Midbrain (tissue), 1 donor: ENCODE results near the gene ZNF121.

Experiments
- DNase-seq: peaks from one replicate; lab custom pipeline; 2025; lab: John Stamatoyannopoulos, UW

The ZNF121 gene

GRCh38 chr19:9538183-9539058 lies 45.9 kb downstream of the ZNF121 start, which contains the start of gene ZNF426:
TSS of gene ZNF426 (minus strand) at chr19:9538645. CDS start at chr19:9536232, 2,413 bp downstream.
- DNase-seq, result peak; percentile 84

DNA sequence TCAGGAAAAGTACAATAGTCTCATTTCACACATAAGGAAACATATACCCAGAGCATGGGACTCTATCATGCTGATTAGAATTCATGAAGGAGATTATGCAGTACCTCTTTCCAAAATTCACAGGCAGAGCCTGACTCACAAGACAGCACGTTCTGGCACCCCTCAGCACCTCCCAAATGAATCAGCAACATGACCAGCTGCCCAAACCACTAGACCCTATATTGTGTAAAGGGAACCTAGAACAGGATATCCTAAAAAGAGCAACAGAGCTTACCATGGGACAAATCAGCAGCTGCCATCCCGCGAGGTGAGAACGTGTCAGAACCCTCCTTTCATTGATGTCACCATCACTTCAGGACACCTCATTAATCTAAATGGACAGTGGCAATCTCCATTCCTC lies 48.4 kb downstream of the ZNF121 start:
- DNase-seq, result no peak

- DNase-seq, result no peak
These were observed 52.4 kb downstream of the ZNF121 start for GRCh38 chr19:9531933-9532332.

DNA sequence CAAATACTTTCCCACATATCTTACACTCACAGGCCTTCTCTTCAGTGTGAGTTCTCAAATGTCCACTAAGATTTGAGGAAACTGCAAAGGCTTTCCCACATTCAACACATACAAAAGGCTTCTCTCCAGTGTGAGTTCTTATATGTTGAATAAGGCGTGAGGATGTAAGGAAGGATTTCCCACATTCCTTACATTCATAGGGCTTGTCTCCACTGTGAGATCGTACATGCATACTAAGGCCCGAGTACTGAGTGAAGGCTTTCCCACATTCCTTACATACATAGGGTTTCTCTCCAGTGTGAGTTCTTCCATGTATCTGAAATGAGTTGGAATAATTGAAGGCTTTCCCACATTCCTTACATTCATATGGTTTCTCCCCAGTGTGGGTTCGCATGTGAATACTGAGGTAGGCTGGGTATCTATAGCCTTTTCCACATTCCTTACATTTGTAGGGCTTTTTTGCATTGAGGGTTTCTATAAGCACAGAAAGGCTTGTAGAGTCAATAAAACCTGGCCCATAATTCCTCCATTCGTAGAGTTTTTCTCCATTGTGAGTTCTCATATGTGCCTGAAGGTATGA lies 55.5 kb downstream of the ZNF121 start:
- no peak for DNase-seq

DNA sequence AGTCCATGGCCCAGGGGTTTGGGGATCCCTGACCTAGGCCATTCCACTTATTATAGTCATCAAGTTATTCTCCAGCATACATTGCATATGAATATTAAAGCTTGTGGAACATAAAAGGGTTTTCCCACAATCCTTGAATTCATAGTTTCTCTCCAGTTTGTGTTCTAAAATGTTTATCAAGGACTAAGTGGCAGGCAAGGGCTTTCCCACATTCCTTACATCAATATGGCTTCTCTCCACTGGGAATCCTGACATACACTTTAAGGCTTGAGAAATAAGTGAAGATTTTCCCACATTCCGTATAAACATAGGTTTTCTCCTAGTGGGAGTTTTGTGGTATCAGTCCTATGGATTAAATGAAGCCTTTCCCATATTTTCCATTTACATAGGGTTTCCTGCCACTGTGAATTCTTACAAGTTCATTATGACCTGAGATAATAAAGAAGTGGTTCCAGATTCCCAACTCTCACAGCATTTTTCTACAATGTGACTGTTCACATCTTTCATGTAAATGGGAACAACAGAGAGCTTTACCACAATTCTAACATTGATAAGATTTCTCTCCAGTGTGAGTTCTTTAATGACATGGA lies 60.3 kb downstream of the ZNF121 start:
- no peak for DNase-seq
